CD4-positive, alpha-beta T cell (primary cell): Measurements from ENCODE around the gene SCIN. TPM values are rescaled to one million over a fixed set of nuclear protein-coding genes. Genes with fewer than 3 reads are reported as not detected.

Experiments
- ATAC-seq: fragments of 200-7000 bp; cut with Tn5 transposase; one replicate; pipeline ENCODE4 v1.10.0; 2022; ENCODE audit warnings: mild to moderate bottlenecking; ENCODE audit not compliant: poor library complexity
- CTCF ChIA-PET: fragments of 350-600 bp; sonication (Branson Sonifier 250); formaldehyde crosslinking; loops from one replicate; lab custom pipeline; 2021; ENCODE audit warnings: antibody characterized with exemption, inconsistent platforms; lab: Charles Lee
- POLR2A ChIA-PET: fragments of 350-600 bp; sonication (Branson Sonifier 250); formaldehyde crosslinking; loops from one replicate; lab custom pipeline; 2021; ENCODE audit warnings: antibody characterized with exemption, inconsistent platforms; lab: Charles Lee
- DNase-seq, 14 experiments: peaks; one replicate each; pipeline ENCODE4 v3.0.0-alpha.2; 2013 to 2020; ENCODE audit warnings: mixed read lengths in 2 of 14
- H3K27ac ChIP-seq, 2 donors: one replicate each; pipeline versions ENCODE4 v1.5.1 to v1.7.0; 2013; ENCODE audit warnings: low read length in 2 of 2, low read depth in 1 of 2, mild to moderate bottlenecking in 1 of 2
- H3K27me3 ChIP-seq, 2 experiments: 1 replicate in 1 of 2; 2 replicates in 1 of 2; pipeline versions ENCODE4 v1.6.1 to v1.7.0; 2013; ENCODE audit warnings: low read length in 2 of 2, control low read depth in 1 of 2, mild to moderate bottlenecking in 1 of 2, moderate library complexity in 1 of 2; ENCODE audit not compliant: insufficient read depth in 2 of 2, control insufficient read depth in 1 of 2
- H3K36me3 ChIP-seq: one replicate; pipeline ENCODE4 v1.6.1; 2013; ENCODE audit warnings: low read length, control low read depth; ENCODE audit not compliant: insufficient read depth
- H3K4me1 ChIP-seq: one replicate; pipeline ENCODE4 v1.6.1; 2013; ENCODE audit warnings: low read length, control low read depth; ENCODE audit not compliant: insufficient read depth
- H3K4me3 ChIP-seq: one replicate; pipeline ENCODE4 v1.5.1; 2013; ENCODE audit warnings: mild to moderate bottlenecking, low read length, moderate library complexity
- H3K9me3 ChIP-seq, 2 experiments: 1 replicate in 1 of 2; 2 replicates in 1 of 2; pipeline versions ENCODE4 v1.6.1 to v1.7.0; 2013; ENCODE audit warnings: low read length in 2 of 2, mild to moderate bottlenecking in 2 of 2, control low read depth in 1 of 2, moderate library complexity in 1 of 2; ENCODE audit not compliant: control insufficient read depth in 1 of 2, insufficient read depth in 1 of 2
- H3K27ac Mint-ChIP-seq: one replicate; pipeline ENCODE4 v1.8.0; 2020; ENCODE audit warnings: mixed read lengths
- H3K27me3 Mint-ChIP-seq: one replicate; pipeline ENCODE4 v1.8.0; 2021; ENCODE audit warnings: mixed read lengths
- H3K36me3 Mint-ChIP-seq: one replicate; pipeline ENCODE4 v1.8.0; 2021; ENCODE audit warnings: low read depth, mixed read lengths
- H3K4me1 Mint-ChIP-seq: one replicate; pipeline ENCODE4 v1.8.0; 2021; ENCODE audit warnings: low read depth, mixed read lengths
- H3K4me3 Mint-ChIP-seq: one replicate; pipeline ENCODE4 v1.8.0; 2020; ENCODE audit warnings: mild to moderate bottlenecking, mixed read lengths
- H3K9me3 Mint-ChIP-seq: one replicate; pipeline ENCODE4 v1.8.0; 2020; ENCODE audit warnings: mixed read lengths
- CTCF ChIP-seq: fragments of 200-600 bp; IDR thresholded peaks from one replicate; pipeline ENCODE4 v1.8.0; 2022; ENCODE audit warnings: antibody characterized with exemption, mild to moderate bottlenecking
- intact Hi-C, 2 experiments: fragments of 100-400 bp; cut with DNase I in 1 of 2; cut with micrococcal nuclease in 1 of 2; formaldehyde crosslinking; loops; one replicate each; pipeline versions ENCODE4 v1.15.1 to v1.9.0; 2023 to 2025; cut with DNase I, micrococcal nuclease
- total RNA-seq, 174 experiments: library from RNA in 2 of 174; stranded (reverse) in 2 of 174; gene quantifications; one replicate each; pipeline ENCODE4 v1.2.3 and lab custom pipeline; 2021 to 2026

The SCIN gene
- total RNA-seq, 2 experiments from 2014 or later: 0.08 TPM; not detected in 1

- H3K36me3 Mint-ChIP-seq: no peaks in the 10 kb centered on the region
- TF ChIP-seq CTCF: no peak
- H3K4me3 ChIP-seq: no peak overlapping the region
- no peaks in the 10 kb centered on the region for H3K4me1 Mint-ChIP-seq
- no peak for ATAC-seq
- H3K4me3 Mint-ChIP-seq: no peak overlapping the region
- intact Hi-C loops: no loop called here
- H3K27ac ChIP-seq: no peak overlapping the region
- no peaks in the 10 kb centered on the region for H3K4me1 ChIP-seq
- H3K27ac Mint-ChIP-seq: no peak overlapping the region
- CTCF ChIA-PET: interaction anchor here (1.0 kb wide), 1 partner anchor 12 kb away, joined by 3 read pairs; no protein-coding TSS in a partner anchor
- H3K27me3 ChIP-seq: no peaks in the 10 kb centered on the region
- no peaks in the 10 kb centered on the region for H3K36me3 ChIP-seq
- H3K9me3 ChIP-seq: no peaks in the 10 kb centered on the region
- no peaks in the 10 kb centered on the region for H3K9me3 Mint-ChIP-seq
- DNase-seq: no peak
- no peaks in the 10 kb centered on the region for H3K27me3 Mint-ChIP-seq
- POLR2A ChIA-PET: no interaction called here
These were observed 49.9 kb downstream of the SCIN start for GRCh38 chr7:12620371-12620770.

- no peak overlapping the region for H3K4me3 Mint-ChIP-seq
- Histone ChIP-seq H3K27me3 (no peaks in the 10 kb centered on the region), H3K4me1 (no peaks in the 10 kb centered on the region), H3K4me3 (no peak overlapping the region), H3K9me3 (no peaks in the 10 kb centered on the region), H3K27ac (no peak overlapping the region), H3K36me3 (no peaks in the 10 kb centered on the region)
- POLR2A ChIA-PET: no interaction called here
- no peaks in the 10 kb centered on the region for H3K36me3 Mint-ChIP-seq
- no peak for TF ChIP-seq CTCF
- ATAC-seq: no peak
- DNase-seq: no peak
- intact Hi-C loops: no loop called here
- CTCF ChIA-PET: interaction anchor here (0.6 to 1.4 kb wide), 2 partner anchors 97 to 125 kb away, joined by 3 read pairs; no protein-coding TSS in a partner anchor
- H3K27ac Mint-ChIP-seq: no peak overlapping the region
- peaks cover 14% of the 10 kb centered on the region for H3K27me3 Mint-ChIP-seq
- H3K9me3 Mint-ChIP-seq: no peaks in the 10 kb centered on the region
- no peaks in the 10 kb centered on the region for H3K4me1 Mint-ChIP-seq
These were observed 52.7 kb downstream of the SCIN start for GRCh38 chr7:12623223-12623622.

- intact Hi-C loops: no loop called here
- no peak for DNase-seq
- Histone ChIP-seq H3K36me3 (no peaks in the 10 kb centered on the region), H3K4me3 (no peak overlapping the region), H3K4me1 (no peaks in the 10 kb centered on the region), H3K27ac (no peak overlapping the region), H3K9me3 (no peaks in the 10 kb centered on the region), H3K27me3 (no peaks in the 10 kb centered on the region)
- no peak overlapping the region for H3K4me3 Mint-ChIP-seq
- ChIA-PET POLR2A (no interaction called here), CTCF (interaction anchor here (1.4 kb wide), 1 partner anchor 98 kb away, joined by 3 read pairs; no protein-coding TSS in a partner anchor)
- H3K4me1 Mint-ChIP-seq: no peaks in the 10 kb centered on the region
- no peak for ATAC-seq
- H3K36me3 Mint-ChIP-seq: no peaks in the 10 kb centered on the region
- no peak for TF ChIP-seq CTCF
- peaks cover 14% of the 10 kb centered on the region for H3K27me3 Mint-ChIP-seq
- no peaks in the 10 kb centered on the region for H3K9me3 Mint-ChIP-seq
- no peak overlapping the region for H3K27ac Mint-ChIP-seq
These were observed 53.5 kb downstream of the SCIN start for GRCh38 chr7:12623885-12624498.
